PC-3 (cell line): Measurements from ENCODE around the gene AMPD1. TPM values are rescaled to one million over a fixed set of nuclear protein-coding genes. Genes with fewer than 3 reads are reported as not detected.

Experiments
- ATAC-seq: fragments of 200-7000 bp; cut with Tn5 transposase; 2 replicates; pipeline ENCODE4 v1.9.1; 2020; ENCODE audit warnings: mild to moderate bottlenecking, moderate library complexity
- BruUV-seq: library from RNA; stranded (reverse); fragments of 400-500 nt; replicated peaks from 2 replicates; lab custom pipeline; 2021; lab: Mats Ljungman, UMichigan
- CTCF ChIA-PET: fragments of 300-600 bp; sonication (Branson Sonifier 250); formaldehyde crosslinking; loops from one replicate; lab custom pipeline; 2022; ENCODE audit warnings: antibody characterized with exemption; lab: Charles Lee
- POLR2A ChIA-PET: fragments of 300-600 bp; sonication (Branson Sonifier 250); formaldehyde crosslinking; loops from one replicate; lab custom pipeline; 2022; ENCODE audit warnings: antibody characterized with exemption; ENCODE audit not compliant: unreplicated experiment; lab: Charles Lee
- DNase-seq: peaks from one replicate; pipeline ENCODE4 v3.0.0-alpha.2; 2015
- H2AFZ ChIP-seq: fragments of 300-600 bp; sonication (generic); 2 replicates; pipeline ENCODE4 v1.6.0; 2016; ENCODE audit warnings: antibody characterized with exemption, low read length
- H3F3A ChIP-seq: fragments of 300-600 bp; sonication (generic); one replicate; pipeline ENCODE4 v1.6.0; 2017; ENCODE audit warnings: antibody characterized with exemption, low read length, control low read depth, mild to moderate bottlenecking; ENCODE audit not compliant: unreplicated experiment
- H3K27ac ChIP-seq: fragments of 300-600 bp; sonication (generic); 2 replicates; pipeline ENCODE4 v1.5.1; 2016; ENCODE audit warnings: mild to moderate bottlenecking, low read length
- H3K27me3 ChIP-seq: fragments of 300-600 bp; sonication (generic); 2 replicates; pipeline ENCODE4 v1.6.1; 2016; ENCODE audit warnings: low read length, mixed read lengths
- H3K36me3 ChIP-seq: fragments of 300-600 bp; sonication (generic); 2 replicates; pipeline ENCODE4 v1.6.1; 2016; ENCODE audit warnings: low read depth, mixed run types, low read length, mixed read lengths
- H3K4me1 ChIP-seq: fragments of 300-600 bp; sonication (generic); 2 replicates; pipeline ENCODE4 v1.5.1; 2016; ENCODE audit warnings: low read length; ENCODE audit not compliant: insufficient read depth
- H3K4me2 ChIP-seq: fragments of 300-600 bp; sonication (generic); 2 replicates; pipeline ENCODE4 v1.6.0; 2016; ENCODE audit warnings: low read length
- H3K4me3 ChIP-seq: fragments of 300-600 bp; sonication (generic); 2 replicates; pipeline ENCODE4 v1.5.1; 2016; ENCODE audit warnings: mild to moderate bottlenecking, low read length, mixed read lengths
- H3K79me2 ChIP-seq: fragments of 300-600 bp; sonication (generic); 2 replicates; pipeline ENCODE4 v1.6.1; 2017; ENCODE audit warnings: low read length, mixed read lengths
- H3K9ac ChIP-seq: fragments of 300-600 bp; sonication (generic); 2 replicates; pipeline ENCODE4 v1.6.0; 2016; ENCODE audit warnings: mild to moderate bottlenecking, low read length
- H3K9me2 ChIP-seq: fragments of 300-600 bp; sonication (generic); replicated peaks from 2 replicates; pipeline ENCODE4 v1.6.1; 2016; ENCODE audit warnings: mixed run types, low read length, mixed read lengths
- H3K9me3 ChIP-seq: fragments of 300-600 bp; sonication (generic); 2 replicates; pipeline ENCODE4 v1.6.1; 2016; ENCODE audit warnings: low read length, mixed read lengths
- H4K20me1 ChIP-seq: fragments of 300-600 bp; sonication (generic); 2 replicates; pipeline ENCODE4 v1.6.1; 2016; ENCODE audit warnings: low read length, mixed read lengths
- CTCF ChIP-seq: fragments of 300-600 bp; sonication (generic); conservative IDR thresholded peaks from 2 replicates; pipeline ENCODE4 v1.5.1; 2017; ENCODE audit warnings: antibody characterized with exemption, low read depth, mild to moderate bottlenecking, low read length
- EZH2 ChIP-seq: fragments of 300-600 bp; sonication (generic); IDR thresholded peaks from one replicate; pipeline ENCODE4 v1.6.1; 2017; ENCODE audit warnings: antibody characterized with exemption, mild to moderate bottlenecking, low read length; ENCODE audit not compliant: unreplicated experiment
- EZH2phosphoT487 ChIP-seq: fragments of 300-600 bp; sonication (generic); IDR thresholded peaks from 2 replicates; pipeline ENCODE4 v1.6.1; 2018; ENCODE audit warnings: mild to moderate bottlenecking, antibody characterized with exemption, low read length, borderline replicate concordance
- intact Hi-C: fragments of 100-400 bp; cut with micrococcal nuclease; formaldehyde crosslinking; loops from 2 replicates; pipeline ENCODE4 v1.9.0; 2023
- total RNA-seq: library from RNA; depleted of rRNA; stranded (reverse); fragments of >200 nt; gene quantifications from 2 replicates; pipeline ENCODE4 v1.2.3, GENCODE V29; 2014

Gene AMPD1
- total RNA-seq, 1 experiment from 2014 or later = not detected

- Histone ChIP-seq H3K9me3 (no peaks in the 10 kb centered on the region), H3K36me3 (no peaks in the 10 kb centered on the region), H3K27me3 (peaks cover 17% of the 10 kb centered on the region), H3F3A (no peaks in the 10 kb centered on the region), H3K9me2 (no peaks in the 10 kb centered on the region), H3K27ac (no peak overlapping the region), H3K79me2 (no peaks in the 10 kb centered on the region), H3K4me1 (no peaks in the 10 kb centered on the region), H4K20me1 (no peaks in the 10 kb centered on the region), H3K4me3 (no peak overlapping the region), H2AFZ (no peak overlapping the region), H3K4me2 (no peak overlapping the region), H3K9ac (no peak overlapping the region)
- ATAC-seq (no peak), DNase-seq (no peak)
- TF ChIP-seq EZH2phosphoT487 (no peak), EZH2 (no peak), CTCF (no peak)
- POLR2A ChIA-PET = no interaction called here
- BruUV-seq = no TSS peak
- intact Hi-C loops = no loop called here
- CTCF ChIA-PET = no interaction called here
Measured at GRCh38 chr1:114688526-114688925, 6.8 kb downstream of the AMPD1 start.

- Histone ChIP-seq H4K20me1 (no peaks in the 10 kb centered on the region), H3K9ac (no peak overlapping the region), H3K9me3 (no peaks in the 10 kb centered on the region), H3K4me1 (no peaks in the 10 kb centered on the region), H3K79me2 (no peaks in the 10 kb centered on the region), H3K36me3 (no peaks in the 10 kb centered on the region), H3K27ac (no peak overlapping the region), H3K9me2 (no peaks in the 10 kb centered on the region), H3K4me3 (no peak overlapping the region), H3K4me2 (no peak overlapping the region), H2AFZ (no peak overlapping the region), H3F3A (no peaks in the 10 kb centered on the region), H3K27me3 (peaks cover 21% of the 10 kb centered on the region)
- ATAC-seq (no peak), DNase-seq (no peak)
- intact Hi-C loops = no loop called here
- POLR2A ChIA-PET = no interaction called here
- BruUV-seq = no TSS peak
- CTCF ChIA-PET = no interaction called here
- no peak for TF ChIP-seq EZH2phosphoT487
- no peak for TF ChIP-seq EZH2
- TF ChIP-seq CTCF = no peak
Measured at GRCh38 chr1:114685851-114686250, 9.5 kb downstream of the AMPD1 start.

GRCh38 chr1:114677691-114678090, 17.7 kb downstream of the AMPD1 start:
- ChIA-PET CTCF (no interaction called here), POLR2A (no interaction called here)
- Histone ChIP-seq H3K36me3 (no peaks in the 10 kb centered on the region), H3K4me3 (no peak overlapping the region), H3K9ac (no peak overlapping the region), H3K27me3 (peaks cover 35% of the 10 kb centered on the region), H3K79me2 (no peaks in the 10 kb centered on the region), H3K27ac (no peak overlapping the region), H2AFZ (no peak overlapping the region), H3F3A (no peaks in the 10 kb centered on the region), H3K9me2 (no peaks in the 10 kb centered on the region), H4K20me1 (no peaks in the 10 kb centered on the region), H3K4me1 (no peaks in the 10 kb centered on the region), H3K4me2 (no peak overlapping the region), H3K9me3 (no peaks in the 10 kb centered on the region)
- intact Hi-C loops = no loop called here
- TF ChIP-seq CTCF (no peak), EZH2phosphoT487 (no peak), EZH2 (no peak)
- BruUV-seq = no TSS peak
- DNase-seq = no peak
- no peak for ATAC-seq
